Mesendoderm (in vitro differentiated cells): ENCODE results near the gene ZNF214.

Experiments used
- DNase-seq: peaks from one replicate; pipeline ENCODE4 v3.0.0; 2013
- H2AK5ac ChIP-seq: 2 replicates; pipeline ENCODE4 v1.6.1; 2013; ENCODE audit warnings: low read length, inconsistent platforms
- H2BK120ac ChIP-seq: 2 replicates; pipeline ENCODE4 v1.6.1; 2013; ENCODE audit warnings: low read depth, mild to moderate bottlenecking, low read length, moderate library complexity, mixed read lengths
- H2BK15ac ChIP-seq: replicated peaks from 2 replicates; pipeline ENCODE4 v1.6.1; 2013; ENCODE audit warnings: low read depth, mild to moderate bottlenecking, moderate library complexity
- H2BK5ac ChIP-seq: 2 replicates; pipeline ENCODE4 v1.6.1; 2013; ENCODE audit warnings: low read length, inconsistent platforms
- H3K18ac ChIP-seq: 2 replicates; pipeline ENCODE4 v1.6.1; 2013; ENCODE audit warnings: mild to moderate bottlenecking, low read length, mixed read lengths
- H3K23ac ChIP-seq: one replicate; pipeline ENCODE4 v1.6.1; 2013; ENCODE audit warnings: low read length
- H3K27ac ChIP-seq: 2 replicates; pipeline ENCODE4 v1.5.1; 2013; ENCODE audit warnings: low read depth, mild to moderate bottlenecking, inconsistent platforms, low read length, moderate library complexity
- H3K27me3 ChIP-seq: 2 replicates; pipeline ENCODE4 v1.6.1; 2013; ENCODE audit warnings: low read length, control low read depth, mild to moderate bottlenecking, inconsistent platforms; ENCODE audit not compliant: insufficient read depth, poor library complexity
- H3K36me3 ChIP-seq: 2 replicates; pipeline ENCODE4 v1.6.1; 2013; ENCODE audit warnings: low read length, inconsistent platforms; ENCODE audit not compliant: control insufficient read depth, insufficient read depth
- H3K4ac ChIP-seq: one replicate; pipeline ENCODE4 v1.6.1; 2013; ENCODE audit warnings: low read depth, mild to moderate bottlenecking, low read length, moderate library complexity
- H3K4me1 ChIP-seq: 2 replicates; pipeline ENCODE4 v1.6.1; 2013; ENCODE audit warnings: low read depth, low read length, inconsistent platforms; ENCODE audit not compliant: control insufficient read depth
- H3K4me2 ChIP-seq: 2 replicates; pipeline ENCODE4 v1.6.1; 2013; ENCODE audit warnings: low read length
- H3K4me3 ChIP-seq: 2 replicates; pipeline ENCODE4 v1.5.1; 2013; ENCODE audit warnings: mild to moderate bottlenecking, low read length
- H3K56ac ChIP-seq: one replicate; pipeline ENCODE4 v1.6.1; 2013; ENCODE audit warnings: low read length
- H3K79me1 ChIP-seq: 2 replicates; pipeline ENCODE4 v1.6.1; 2013; ENCODE audit warnings: low read length, inconsistent platforms
- H3K79me2 ChIP-seq: 2 replicates; pipeline ENCODE4 v1.6.1; 2013; ENCODE audit warnings: mild to moderate bottlenecking, low read length; ENCODE audit not compliant: control insufficient read depth, insufficient read depth
- H3K9ac ChIP-seq: 2 replicates; pipeline ENCODE4 v1.6.1; 2013; ENCODE audit warnings: low read length, inconsistent platforms
- H4K5ac ChIP-seq: one replicate; pipeline ENCODE4 v1.6.1; 2013; ENCODE audit warnings: low read length
- H4K8ac ChIP-seq: one replicate; pipeline ENCODE4 v1.6.1; 2013; ENCODE audit warnings: low read depth, mild to moderate bottlenecking, control low read depth, low read length, moderate library complexity
- WGBS: extraction: QIAGEN DNeasy Blood & Tissue Kit; methylation state at CpG from one replicate; pipeline ENCODE4 v1.1.7; 2013; ENCODE audit warnings: low lambda C conversion rate, missing lambda C conversion rate; ENCODE audit not compliant: insufficient coverage; ENCODE audit errors: extremely low coverage; 5-methylcytosine and 5-hydroxymethylcytosine counted together

The ZNF214 gene

DNA sequence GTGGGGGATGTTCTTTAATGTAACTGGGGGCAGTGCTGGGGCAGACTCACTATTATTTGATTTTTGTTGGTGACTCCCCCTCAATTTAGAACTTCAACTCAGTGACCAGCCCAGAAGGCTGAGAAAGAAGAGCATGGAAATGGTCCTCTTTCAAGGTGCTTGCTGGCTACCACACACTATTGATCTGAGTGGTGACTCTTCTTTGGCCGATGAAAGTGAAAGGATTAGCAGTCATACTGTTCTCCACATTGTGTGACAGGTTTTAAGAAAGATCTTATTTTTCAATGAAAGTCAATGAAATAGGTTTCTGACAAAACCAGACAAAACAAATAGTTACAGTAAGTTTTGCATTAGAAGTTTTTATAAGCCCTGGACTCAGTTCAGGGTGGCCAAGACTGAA, 30.0 kb upstream of the ZNF214 start:
- H3K79me1 ChIP-seq: no peaks in the 10 kb centered on the region
- H4K8ac ChIP-seq: no peak overlapping the region
- H2AK5ac ChIP-seq: no peak overlapping the region
- H3K27ac ChIP-seq: no peak overlapping the region
- no peak overlapping the region for H2BK5ac ChIP-seq
- no peak overlapping the region for H2BK120ac ChIP-seq
- H3K79me2 ChIP-seq: no peaks in the 10 kb centered on the region
- H3K4me1 ChIP-seq: no peaks in the 10 kb centered on the region
- no peaks in the 10 kb centered on the region for H3K36me3 ChIP-seq
- no peak overlapping the region for H3K4me3 ChIP-seq
- no peaks in the 10 kb centered on the region for H3K27me3 ChIP-seq
- H3K9ac ChIP-seq: no peak overlapping the region
- H2BK15ac ChIP-seq: no peak overlapping the region
- H3K23ac ChIP-seq: no peak overlapping the region
- no CpG with 5 or more reads among the region's 1 CpG for WGBS
- H4K5ac ChIP-seq: no peak overlapping the region
- H3K4ac ChIP-seq: no peak overlapping the region
- H3K56ac ChIP-seq: no peak overlapping the region
- DNase-seq: no peak
- no peak overlapping the region for H3K4me2 ChIP-seq
- H3K18ac ChIP-seq: no peak overlapping the region

DNA sequence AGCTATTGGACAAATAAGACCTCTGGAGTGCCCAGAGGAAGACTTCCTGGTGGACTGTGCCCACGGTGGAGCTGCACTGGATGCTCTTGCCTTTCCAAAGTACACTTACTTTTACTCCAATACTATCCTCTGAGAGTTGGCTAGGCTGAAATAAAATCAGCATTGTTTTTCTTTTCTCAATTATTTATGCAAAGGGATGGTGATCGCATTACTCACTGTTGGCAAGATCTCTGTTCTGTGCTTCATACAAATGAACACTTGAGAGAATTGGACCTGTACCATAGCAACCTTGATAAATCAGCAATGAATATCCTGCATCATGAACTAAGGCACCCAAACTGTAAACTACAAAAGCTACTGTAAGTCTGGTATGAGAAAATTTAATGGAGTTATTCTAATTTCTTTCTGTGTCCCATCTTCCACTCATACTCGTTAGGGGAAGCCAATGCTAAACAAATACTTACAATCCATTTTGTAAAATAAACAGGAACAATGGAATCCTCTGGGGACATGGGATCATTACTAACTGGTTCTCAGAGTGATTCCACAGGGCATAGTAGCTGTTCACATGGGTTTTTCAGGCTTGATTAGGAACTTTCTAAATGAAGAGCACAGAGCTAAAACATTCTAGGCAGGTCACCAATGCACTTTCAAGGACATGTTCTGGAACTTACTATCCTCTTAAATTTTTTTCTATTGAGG, 26.5 kb upstream of the ZNF214 start:
- Histone ChIP-seq H4K8ac (no peak overlapping the region), H2BK15ac (no peak overlapping the region), H3K4me2 (no peak overlapping the region), H3K27ac (no peak overlapping the region), H3K36me3 (no peaks in the 10 kb centered on the region), H3K18ac (no peak overlapping the region), H3K4me1 (no peaks in the 10 kb centered on the region), H3K9ac (no peak overlapping the region), H3K27me3 (no peaks in the 10 kb centered on the region), H3K23ac (no peak overlapping the region), H3K56ac (no peak overlapping the region), H2BK120ac (no peak overlapping the region), H3K79me1 (no peaks in the 10 kb centered on the region), H3K4ac (no peak overlapping the region), H4K5ac (no peak overlapping the region), H2AK5ac (no peak overlapping the region), H3K4me3 (no peak overlapping the region), H3K79me2 (no peaks in the 10 kb centered on the region), H2BK5ac (no peak overlapping the region)
- DNase-seq: no peak
- WGBS: no CpG with 5 or more reads among the region's 3 CpGs

GRCh38 chr11:7034019-7034418, 13.9 kb upstream of the ZNF214 start:
- no peak overlapping the region for H3K4ac ChIP-seq
- no CpG with 5 or more reads among the region's 6 CpGs for WGBS

DNA sequence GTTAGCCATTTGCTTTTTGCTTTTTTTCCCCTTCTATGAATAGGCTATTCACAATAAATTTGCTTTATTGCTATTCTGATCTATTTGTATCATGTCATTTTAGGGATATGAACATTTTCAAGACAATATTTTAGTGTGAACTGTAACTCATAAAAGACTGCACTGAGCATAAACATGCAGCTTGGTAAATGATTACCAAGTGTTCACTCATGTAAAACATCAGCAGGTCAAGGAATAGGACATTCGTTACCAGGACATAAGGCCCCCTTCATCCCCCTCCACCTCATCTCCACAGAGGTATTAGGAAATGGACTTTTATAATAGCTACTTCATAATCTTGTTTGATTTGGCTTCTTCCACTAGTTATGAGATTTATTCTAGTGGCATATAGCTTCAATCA, 12.5 kb upstream of the ZNF214 start:
- Histone ChIP-seq H3K23ac (no peak overlapping the region), H2BK5ac (no peak overlapping the region), H3K18ac (no peak overlapping the region), H3K79me1 (no peaks in the 10 kb centered on the region), H3K4me2 (no peak overlapping the region), H4K8ac (no peak overlapping the region), H3K27ac (no peak overlapping the region), H3K4me3 (no peak overlapping the region), H3K9ac (no peak overlapping the region), H3K4ac (no peak overlapping the region), H2BK15ac (no peak overlapping the region), H3K27me3 (no peaks in the 10 kb centered on the region), H2BK120ac (no peak overlapping the region), H3K36me3 (no peaks in the 10 kb centered on the region), H2AK5ac (no peak overlapping the region), H4K5ac (no peak overlapping the region), H3K79me2 (no peaks in the 10 kb centered on the region), H3K56ac (no peak overlapping the region), H3K4me1 (no peaks in the 10 kb centered on the region)
- no peak for DNase-seq
- WGBS: no CpG with 5 or more reads among the region's 1 CpG

More at GRCh38 chr11:7034019-7034418, 13.9 kb upstream of the ZNF214 start:
- H3K36me3 ChIP-seq: no peaks in the 10 kb centered on the region
- H2BK5ac ChIP-seq: no peak overlapping the region
- H4K8ac ChIP-seq: no peak overlapping the region
- H3K4me1 ChIP-seq: no peaks in the 10 kb centered on the region
- H3K4me3 ChIP-seq: no peak overlapping the region
- no peaks in the 10 kb centered on the region for H3K27me3 ChIP-seq
- no peaks in the 10 kb centered on the region for H3K79me2 ChIP-seq
- H2BK120ac ChIP-seq: no peak overlapping the region
- H3K27ac ChIP-seq: no peak overlapping the region
- H3K4me2 ChIP-seq: no peak overlapping the region
- H3K18ac ChIP-seq: no peak overlapping the region
- no peak overlapping the region for H3K9ac ChIP-seq
- no peak overlapping the region for H3K23ac ChIP-seq
- H2AK5ac ChIP-seq: no peak overlapping the region
- H2BK15ac ChIP-seq: no peak overlapping the region
- H4K5ac ChIP-seq: no peak overlapping the region
- DNase-seq: no peak
- H3K56ac ChIP-seq: no peak overlapping the region
- no peaks in the 10 kb centered on the region for H3K79me1 ChIP-seq

GRCh38 chr11:7031471-7031871, 11.3 kb upstream of the ZNF214 start:
- no peak overlapping the region for H3K4ac ChIP-seq
- no peaks in the 10 kb centered on the region for H3K79me2 ChIP-seq
- no peak overlapping the region for H3K23ac ChIP-seq
- no peak for DNase-seq
- H3K4me1 ChIP-seq: no peaks in the 10 kb centered on the region
- no peak overlapping the region for H3K4me3 ChIP-seq
- H3K4me2 ChIP-seq: no peak overlapping the region
- WGBS: no CpG with 5 or more reads among the region's 11 CpGs
- H3K36me3 ChIP-seq: no peaks in the 10 kb centered on the region
- H3K18ac ChIP-seq: no peak overlapping the region
- no peak overlapping the region for H3K27ac ChIP-seq
- H3K9ac ChIP-seq: no peak overlapping the region
- no peaks in the 10 kb centered on the region for H3K27me3 ChIP-seq
- no peak overlapping the region for H3K56ac ChIP-seq
- no peaks in the 10 kb centered on the region for H3K79me1 ChIP-seq
- H4K8ac ChIP-seq: no peak overlapping the region
- H4K5ac ChIP-seq: no peak overlapping the region
- no peak overlapping the region for H2BK5ac ChIP-seq
- H2AK5ac ChIP-seq: no peak overlapping the region
- no peak overlapping the region for H2BK120ac ChIP-seq
- H2BK15ac ChIP-seq: no peak overlapping the region

DNA sequence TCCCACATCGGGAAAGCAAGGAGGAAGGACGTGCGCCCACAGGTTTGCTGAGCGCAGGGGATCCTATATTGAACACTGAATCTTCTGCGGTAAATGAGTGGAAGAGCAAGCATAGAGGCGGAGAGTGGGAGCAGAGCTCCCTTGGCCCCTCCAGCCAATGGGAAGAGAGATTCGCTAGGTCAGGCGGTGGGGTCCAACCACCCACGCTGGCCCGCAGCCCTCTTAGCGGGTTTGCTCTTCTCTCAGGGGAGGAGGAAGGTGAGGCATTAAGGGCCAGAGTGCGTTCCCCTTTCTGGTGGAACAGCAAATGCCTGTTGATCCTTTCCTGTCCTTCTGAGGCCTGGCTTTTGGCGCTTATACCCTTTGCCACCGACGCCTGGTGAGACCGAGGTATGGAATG, 10.7 kb upstream of the ZNF214 start:
- Histone ChIP-seq H3K23ac (no peak overlapping the region), H3K79me2 (no peaks in the 10 kb centered on the region), H3K27ac (no peak overlapping the region), H3K56ac (no peak overlapping the region), H3K27me3 (no peaks in the 10 kb centered on the region), H2BK15ac (no peak overlapping the region), H3K4me1 (no peaks in the 10 kb centered on the region), H4K8ac (no peak overlapping the region), H2BK5ac (no peak overlapping the region), H3K4me2 (no peak overlapping the region), H3K18ac (no peak overlapping the region), H3K4ac (no peak overlapping the region), H4K5ac (no peak overlapping the region), H3K79me1 (no peaks in the 10 kb centered on the region), H3K9ac (no peak overlapping the region), H3K36me3 (no peaks in the 10 kb centered on the region), H3K4me3 (no peak overlapping the region), H2AK5ac (no peak overlapping the region), H2BK120ac (no peak overlapping the region)
- no peak for DNase-seq
- WGBS: no CpG with 5 or more reads among the region's 16 CpGs
